GM12801 (cell line): Measurements from ENCODE around the gene CELF4.

Experiments used
- CTCF ChIP-seq: IDR thresholded peaks from one replicate; pipeline ENCODE4 v1.5.1; 2011; ENCODE audit warnings: control low read depth; ENCODE audit not compliant: insufficient read length; ENCODE audit errors: extremely low read depth

Gene CELF4

GRCh38 chr18:37492952-37493351 lies 72.6 kb downstream of the CELF4 start:
- TF ChIP-seq CTCF = no peak

DNA sequence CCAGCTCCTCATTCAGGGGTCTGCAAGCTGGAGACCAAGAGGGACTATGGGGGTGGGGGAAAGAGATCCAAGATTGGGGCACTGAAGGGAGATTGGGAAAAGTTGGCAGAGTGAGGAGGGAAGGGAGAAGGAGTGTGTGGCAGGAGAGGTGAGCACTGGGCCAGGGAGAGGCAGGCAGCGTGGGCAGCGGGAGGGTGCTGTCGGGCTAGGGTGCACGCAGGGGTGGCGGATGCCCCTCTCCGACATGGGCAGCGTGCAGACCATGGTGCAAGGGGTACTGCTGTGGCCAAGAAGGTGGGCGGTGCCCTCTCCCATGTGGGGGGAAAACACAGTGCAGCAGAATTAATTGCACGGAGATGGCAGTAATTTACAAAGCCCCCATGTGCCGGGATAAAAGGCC lies 74.1 kb downstream of the CELF4 start:
- TF ChIP-seq CTCF = no peak

DNA sequence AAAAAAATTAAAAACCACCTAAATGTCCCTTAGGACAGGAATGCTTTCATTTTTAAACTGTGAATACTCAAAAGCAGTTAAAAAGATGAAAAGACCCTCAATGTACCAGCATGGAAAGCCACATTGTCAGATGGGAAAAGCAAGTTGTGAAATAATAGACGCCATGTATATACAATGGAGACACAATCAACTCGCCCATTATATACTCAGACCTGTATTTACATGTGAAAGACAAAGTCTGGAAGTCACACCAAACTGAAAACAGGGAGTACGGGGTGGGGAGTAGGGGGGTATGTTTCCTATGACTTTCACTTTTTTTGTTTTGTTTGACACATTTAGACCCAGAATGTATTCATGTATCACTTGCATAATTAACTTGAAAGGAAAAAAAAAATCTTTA lies 75.6 kb downstream of the CELF4 start:
- no peak for TF ChIP-seq CTCF

DNA sequence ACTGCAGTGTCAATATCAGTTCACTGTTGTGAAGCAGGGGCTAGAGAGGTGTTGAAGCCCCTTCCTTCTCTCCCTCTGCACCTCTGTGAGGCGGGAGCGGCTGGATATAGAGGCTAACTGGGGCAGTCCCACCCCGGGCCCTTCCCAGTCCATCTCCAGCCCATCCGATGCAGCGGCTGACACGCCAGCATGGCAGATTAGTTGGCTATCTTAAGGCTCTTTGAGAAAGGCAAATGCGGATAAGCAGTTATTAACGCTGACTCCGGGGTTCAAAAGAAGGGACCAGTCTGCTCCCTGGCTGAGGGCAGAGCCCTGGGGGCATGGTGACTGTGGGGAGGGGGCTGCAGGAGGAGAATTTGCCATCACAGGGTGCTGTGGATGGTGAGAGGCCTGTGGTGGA lies 76.6 kb downstream of the CELF4 start:
- no peak for TF ChIP-seq CTCF

GRCh38 chr18:37487400-37487867 lies 78.2 kb downstream of the CELF4 start:
- TF ChIP-seq CTCF = no peak

- no peak for TF ChIP-seq CTCF
These were observed 78.8 kb downstream of the CELF4 start for GRCh38 chr18:37486848-37487247.

GRCh38 chr18:37484983-37485834 lies 80.4 kb downstream of the CELF4 start:
- TF ChIP-seq CTCF = no peak
